GM21515 (cell line): ENCODE results near the gene SMARCD3.

Experiments used
- ATAC-seq: cut with Tn5 transposase; IDR thresholded peaks from one replicate; pipeline ENCODE4 v1.9.1; 2021; ENCODE audit not compliant: unreplicated experiment

Gene SMARCD3

DNA sequence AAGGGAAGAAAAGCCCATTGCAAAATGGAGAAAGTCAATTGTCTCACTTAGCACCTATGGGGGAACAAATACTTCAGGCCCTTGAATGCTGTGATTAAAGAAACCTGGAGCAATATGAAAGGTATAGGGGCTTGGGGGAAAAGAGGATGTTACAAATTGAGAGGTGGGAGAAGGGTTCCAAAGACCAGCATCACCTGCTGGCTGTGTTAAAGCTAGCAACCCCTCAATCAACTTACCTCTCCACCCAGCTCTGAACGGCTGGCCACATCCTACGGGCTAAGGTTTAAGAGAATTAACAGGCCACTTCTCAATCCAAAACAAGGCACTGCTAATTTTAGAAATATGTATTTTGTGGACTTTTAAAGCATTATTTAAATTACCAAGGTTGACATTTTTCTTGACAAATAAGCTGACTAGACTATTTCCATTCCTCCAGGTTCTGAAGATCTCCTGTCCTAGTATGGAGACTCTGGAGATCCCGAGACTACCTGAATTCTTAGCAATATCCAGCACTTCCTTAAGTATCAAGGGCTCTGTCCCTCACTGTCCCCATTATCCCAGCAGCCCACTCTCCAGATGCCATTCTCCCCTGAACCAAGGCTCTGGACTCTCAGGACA lies 37.2 kb downstream of the SMARCD3 start:
- no peak for ATAC-seq

- no peak for ATAC-seq
Measured at GRCh38 chr7:151210087-151210854, 38.2 kb downstream of the SMARCD3 start, which contains the start of gene H2BK1. Gene H2BK1, minus strand, starts transcription at chr7:151210488. Its CDS starts 170 bp downstream, at chr7:151210318.

DNA sequence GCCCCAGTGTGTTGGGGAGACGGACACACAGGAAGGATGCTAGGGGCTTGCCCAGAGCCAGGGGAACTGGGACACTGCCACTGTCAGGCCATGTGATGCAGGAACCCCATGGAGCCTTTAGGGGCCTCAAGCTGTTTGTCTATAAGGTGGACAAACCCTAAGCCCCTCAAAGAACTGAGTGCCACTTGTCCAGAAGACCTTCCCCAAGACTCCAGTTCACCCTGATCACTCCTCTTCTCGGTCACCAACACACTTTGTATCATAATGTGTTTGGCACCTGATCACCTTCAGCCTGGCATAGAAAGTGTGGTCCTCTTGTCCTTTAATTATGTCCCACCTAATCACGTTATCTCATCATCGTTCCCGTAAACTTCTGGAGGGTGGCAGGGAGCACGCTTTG lies 38.9 kb downstream of the SMARCD3 start:
- ATAC-seq: no peak

DNA sequence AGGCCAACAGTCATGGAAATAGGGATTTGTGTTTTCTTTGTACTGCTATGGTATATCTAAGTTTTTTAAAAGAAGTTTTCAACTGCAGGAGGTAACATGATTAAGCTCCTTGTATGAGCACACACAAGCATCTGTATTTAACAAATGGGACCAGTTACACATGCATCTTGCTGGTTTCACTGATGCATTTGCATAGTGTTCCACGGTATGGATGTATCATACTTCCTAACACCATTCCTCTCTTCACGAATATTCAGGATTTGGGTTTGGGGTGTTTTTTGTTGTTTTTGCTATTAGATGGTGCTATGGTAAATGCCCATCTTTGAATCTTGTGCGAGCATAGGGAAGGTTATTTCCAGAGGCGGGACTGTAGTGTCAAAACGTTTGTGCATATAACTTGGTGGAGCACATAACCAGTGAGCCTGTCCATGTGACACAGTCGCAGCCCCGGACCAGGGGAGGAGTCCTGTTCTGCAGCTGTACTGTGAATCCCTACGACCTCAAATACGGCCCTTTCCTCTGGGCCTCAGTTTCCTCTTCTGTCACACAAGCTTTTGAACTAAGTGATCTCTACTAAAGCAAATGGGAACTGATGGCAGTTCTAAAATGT lies 40.1 kb downstream of the SMARCD3 start:
- no peak for ATAC-seq

GRCh38 chr7:151207804-151208203 lies 40.7 kb downstream of the SMARCD3 start:
- no peak for ATAC-seq

GRCh38 chr7:151207315-151207714 lies 41.2 kb downstream of the SMARCD3 start:
- no peak for ATAC-seq

GRCh38 chr7:151206914-151207313 lies 41.6 kb downstream of the SMARCD3 start:
- no peak for ATAC-seq

- ATAC-seq: no peak
Measured at GRCh38 chr7:151205730-151206129, 42.8 kb downstream of the SMARCD3 start.

GRCh38 chr7:151204383-151205032 lies 44.0 kb downstream of the SMARCD3 start:
- ATAC-seq: no peak

GRCh38 chr7:151202836-151203235 lies 45.7 kb downstream of the SMARCD3 start:
- no peak for ATAC-seq

DNA sequence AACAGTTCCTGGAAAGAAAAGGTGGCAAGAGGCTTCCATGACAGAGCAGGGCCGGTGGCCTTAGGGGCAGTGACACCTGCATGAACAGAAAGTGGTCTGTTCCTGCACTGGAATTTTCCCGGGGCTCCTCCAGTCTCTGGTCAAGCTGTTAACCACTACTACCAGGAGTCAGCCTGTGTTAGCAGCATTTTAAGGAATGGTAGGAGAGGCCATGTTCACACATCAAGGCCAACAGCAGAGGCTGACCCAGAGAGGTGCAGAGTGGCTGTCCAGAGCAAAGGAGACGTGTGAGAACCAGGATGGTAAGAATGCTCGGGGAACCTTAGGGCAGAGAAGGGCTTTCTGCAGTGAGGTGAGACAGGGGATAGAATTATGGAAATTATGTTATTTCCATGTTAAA lies 46.7 kb downstream of the SMARCD3 start:
- ATAC-seq: no peak

DNA sequence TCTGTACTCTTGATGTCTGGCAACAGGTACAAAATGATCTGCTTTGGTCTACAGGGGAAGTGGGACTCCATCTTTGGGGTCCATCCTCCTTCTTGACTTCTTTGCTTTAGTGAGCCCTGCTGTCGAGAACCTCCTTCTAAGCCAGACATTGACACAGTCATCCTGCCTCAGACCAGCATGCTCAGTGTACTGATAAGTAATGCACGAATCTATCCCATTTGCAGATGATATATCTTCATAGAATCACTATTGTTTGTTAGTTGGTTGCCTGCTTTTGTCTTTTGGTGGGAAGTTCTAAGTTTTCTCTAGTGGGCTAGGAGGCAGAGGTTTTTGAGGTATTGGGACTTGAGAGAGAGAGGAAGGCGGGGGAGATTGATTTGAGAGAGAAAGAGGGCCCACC lies 47.1 kb downstream of the SMARCD3 start:
- ATAC-seq: no peak

DNA sequence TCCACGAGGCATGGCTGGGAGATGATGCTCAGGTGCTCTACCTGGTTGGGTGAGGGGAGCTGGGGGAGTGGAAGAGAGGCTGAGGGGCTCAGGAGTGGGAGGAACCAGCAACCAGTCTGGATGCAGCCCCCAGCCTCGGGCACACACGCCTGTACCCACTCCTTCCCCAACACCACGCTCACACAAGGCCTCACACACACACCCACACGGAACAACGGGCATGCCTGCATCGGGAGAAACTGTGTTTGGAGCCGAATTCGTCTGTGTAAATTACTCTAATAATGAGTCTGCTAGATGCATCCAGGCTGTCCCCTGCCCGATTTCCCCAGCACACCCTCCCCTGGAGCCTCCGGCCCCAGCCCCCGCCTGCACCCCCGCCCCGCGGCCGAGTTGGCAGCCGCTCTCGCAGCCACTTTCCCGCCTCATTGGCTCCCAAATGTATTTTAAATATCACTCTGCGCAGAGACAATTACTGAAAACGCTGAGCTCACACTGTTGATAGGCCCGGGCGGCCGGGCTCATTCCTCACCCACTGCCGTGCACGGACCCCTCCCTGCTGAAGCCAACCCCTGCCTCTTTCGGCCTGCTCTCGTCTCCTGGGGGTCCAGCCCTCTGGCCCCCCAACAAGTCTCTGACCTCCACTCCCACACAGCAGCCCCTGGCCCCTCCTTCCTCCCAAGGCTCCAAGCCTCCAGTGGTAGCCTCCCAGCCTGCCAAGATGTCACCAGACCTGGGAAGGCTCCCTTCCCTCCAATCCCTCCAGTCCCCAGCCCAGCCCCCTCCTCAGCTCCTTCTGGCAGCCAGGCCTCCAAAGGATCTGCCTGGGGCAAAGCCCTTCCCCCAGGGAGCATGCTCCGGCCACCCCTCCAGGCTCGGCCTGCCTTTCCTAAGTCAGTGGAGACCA lies 49.3 kb downstream of the SMARCD3 start:
- no peak for ATAC-seq

DNA sequence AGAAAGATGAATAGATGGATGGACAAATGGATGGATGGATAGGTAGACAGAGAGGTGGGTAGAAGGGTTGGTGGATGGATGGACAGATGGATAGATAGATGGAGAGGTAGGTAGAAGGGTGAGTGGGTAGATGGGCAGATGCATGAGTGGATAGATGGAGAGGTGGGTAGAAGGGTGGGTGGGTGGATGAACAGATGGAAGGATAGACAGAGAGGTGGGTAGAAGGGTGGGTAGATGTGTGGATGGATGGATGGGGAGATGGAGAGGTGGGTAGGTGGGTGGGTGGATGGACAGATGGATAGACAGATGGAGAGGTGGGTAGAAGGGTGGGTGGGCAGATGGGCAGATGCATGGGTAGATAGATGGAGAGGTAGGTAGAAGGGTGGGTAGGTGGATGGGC lies 50.6 kb downstream of the SMARCD3 start:
- no peak for ATAC-seq

DNA sequence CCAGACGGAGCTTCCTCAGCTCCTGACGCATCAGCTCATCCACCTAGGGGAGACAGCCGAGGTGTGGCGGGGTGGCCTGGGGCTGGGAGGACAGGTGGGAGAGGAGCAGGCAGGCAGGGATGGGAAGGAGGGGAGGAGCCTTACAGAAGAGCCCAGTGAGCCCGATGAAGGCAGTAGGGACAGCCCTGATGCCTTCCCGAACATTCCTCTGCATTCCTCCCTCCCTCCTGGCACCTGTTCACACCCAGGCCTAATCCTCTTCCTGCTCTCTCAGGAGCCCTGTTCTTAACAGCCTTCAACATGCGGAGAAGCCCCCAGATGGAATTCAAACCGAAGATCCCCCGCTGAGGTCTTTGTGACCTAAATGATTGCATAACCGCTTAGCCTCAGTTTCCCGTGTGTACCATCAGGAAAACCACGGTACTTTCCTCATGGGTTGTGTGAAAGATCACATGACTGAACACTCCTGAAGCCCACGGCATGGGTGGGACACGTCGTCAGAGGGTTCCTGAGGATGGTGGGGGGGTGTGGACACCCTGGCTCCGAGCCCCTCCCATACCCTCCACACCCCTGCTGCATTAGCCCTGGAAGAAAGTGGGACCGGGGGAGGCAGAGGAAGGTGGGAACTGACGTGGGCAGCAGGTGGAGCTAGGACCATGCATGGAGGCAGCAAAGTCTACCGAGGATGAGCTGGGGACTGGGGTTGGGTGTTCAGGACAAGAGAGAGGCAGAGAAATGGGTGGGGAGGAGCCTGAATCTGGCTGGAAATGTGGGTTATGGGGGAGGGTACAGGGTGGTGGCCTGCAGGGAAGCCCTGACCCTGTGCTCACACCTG lies 52.7 kb downstream of the SMARCD3 start:
- no peak for ATAC-seq

- ATAC-seq: no peak
Measured at GRCh38 chr7:151194188-151194587, 54.3 kb downstream of the SMARCD3 start.

GRCh38 chr7:151193203-151193978 lies 55.1 kb downstream of the SMARCD3 start:
- ATAC-seq: no peak

GRCh38 chr7:151192002-151192539 lies 56.4 kb downstream of the SMARCD3 start:
- ATAC-seq: no peak

DNA sequence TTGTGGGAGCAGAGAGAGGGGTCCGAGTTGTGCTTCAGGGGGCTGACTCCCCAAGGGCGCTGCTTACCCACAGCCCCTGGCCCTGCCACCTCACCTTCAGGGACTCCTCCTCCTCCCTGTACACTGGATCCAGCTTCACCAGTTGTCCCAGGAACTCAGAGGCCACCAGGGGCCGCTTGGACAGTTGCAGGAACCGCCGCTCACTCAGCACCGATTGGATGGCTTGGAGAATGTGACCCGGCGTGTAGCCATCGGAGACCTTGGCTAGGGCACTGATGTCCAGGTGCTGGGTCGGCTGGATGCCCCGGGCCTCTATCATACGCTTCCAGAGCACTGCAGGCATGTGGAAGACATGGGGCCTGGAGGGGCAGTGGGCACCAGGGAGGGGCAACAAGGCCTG lies 57.0 kb downstream of the SMARCD3 start:
- no peak for ATAC-seq
